ENCODE data around the gene SEPHS2.

DNA sequence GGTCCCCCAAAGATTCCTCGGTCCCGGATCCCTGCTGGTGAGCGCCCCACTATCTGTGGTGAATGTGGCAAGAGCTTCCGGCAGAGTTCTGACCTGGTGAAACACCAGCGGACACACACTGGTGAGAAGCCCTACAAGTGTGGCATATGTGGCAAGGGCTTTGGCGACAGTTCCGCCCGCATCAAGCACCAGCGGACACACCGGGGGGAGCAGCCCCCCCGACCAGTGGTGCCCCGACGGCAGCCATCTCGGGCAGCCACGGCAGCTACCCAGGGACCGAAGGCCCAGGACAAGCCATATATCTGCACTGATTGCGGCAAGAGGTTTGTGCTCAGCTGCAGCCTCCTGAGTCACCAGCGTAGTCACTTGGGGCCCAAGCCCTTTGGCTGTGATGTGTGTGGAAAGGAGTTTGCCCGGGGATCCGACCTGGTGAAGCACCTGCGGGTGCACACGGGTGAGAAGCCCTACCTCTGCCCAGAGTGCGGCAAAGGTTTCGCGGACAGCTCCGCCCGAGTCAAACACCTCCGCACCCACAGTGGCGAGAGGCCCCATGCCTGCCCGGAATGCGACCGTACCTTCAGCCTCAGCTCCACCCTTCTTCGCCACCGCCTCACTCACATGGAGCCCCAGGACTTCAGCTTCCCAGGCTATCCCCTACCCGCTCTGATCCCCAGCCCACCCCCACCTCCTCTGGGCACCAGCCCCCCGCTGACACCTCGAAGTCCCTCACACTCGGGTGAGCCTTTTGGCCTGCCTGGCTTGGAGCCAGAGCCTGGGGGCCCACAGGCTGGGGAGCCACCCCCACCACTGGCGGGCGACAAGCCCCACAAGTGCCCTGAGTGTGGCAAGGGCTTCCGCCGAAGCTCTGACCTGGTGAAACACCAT lies 47.7 kb downstream of the SEPHS2 start:
- no peak for TF ChIP-seq EP300 (IDR thresholded peaks at IDR 0.05; ENCODE audit: borderline replicate concordance)
- TF ChIP-seq RAD21 (IDR thresholded peaks at IDR 0.05; ENCODE audit: low read depth) = no peak
- no peak for TF ChIP-seq TAF1 (IDR thresholded peaks at IDR 0.05; ENCODE audit: low read depth)
- TF ChIP-seq, protein P1, sequence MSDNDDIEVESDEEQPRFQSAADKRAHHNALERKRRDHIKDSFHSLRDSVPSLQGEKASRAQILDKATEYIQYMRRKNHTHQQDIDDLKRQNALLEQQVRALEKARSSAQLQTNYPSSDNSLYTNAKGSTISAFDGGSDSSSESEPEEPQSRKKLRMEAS (IDR thresholded peaks at IDR 0.05) = no peak
- TF ChIP-seq TEAD4 (IDR thresholded peaks at IDR 0.05) = no peak
- no peak for TF ChIP-seq EGR1 (IDR thresholded peaks at IDR 0.05)
- TF ChIP-seq, protein P2, sequence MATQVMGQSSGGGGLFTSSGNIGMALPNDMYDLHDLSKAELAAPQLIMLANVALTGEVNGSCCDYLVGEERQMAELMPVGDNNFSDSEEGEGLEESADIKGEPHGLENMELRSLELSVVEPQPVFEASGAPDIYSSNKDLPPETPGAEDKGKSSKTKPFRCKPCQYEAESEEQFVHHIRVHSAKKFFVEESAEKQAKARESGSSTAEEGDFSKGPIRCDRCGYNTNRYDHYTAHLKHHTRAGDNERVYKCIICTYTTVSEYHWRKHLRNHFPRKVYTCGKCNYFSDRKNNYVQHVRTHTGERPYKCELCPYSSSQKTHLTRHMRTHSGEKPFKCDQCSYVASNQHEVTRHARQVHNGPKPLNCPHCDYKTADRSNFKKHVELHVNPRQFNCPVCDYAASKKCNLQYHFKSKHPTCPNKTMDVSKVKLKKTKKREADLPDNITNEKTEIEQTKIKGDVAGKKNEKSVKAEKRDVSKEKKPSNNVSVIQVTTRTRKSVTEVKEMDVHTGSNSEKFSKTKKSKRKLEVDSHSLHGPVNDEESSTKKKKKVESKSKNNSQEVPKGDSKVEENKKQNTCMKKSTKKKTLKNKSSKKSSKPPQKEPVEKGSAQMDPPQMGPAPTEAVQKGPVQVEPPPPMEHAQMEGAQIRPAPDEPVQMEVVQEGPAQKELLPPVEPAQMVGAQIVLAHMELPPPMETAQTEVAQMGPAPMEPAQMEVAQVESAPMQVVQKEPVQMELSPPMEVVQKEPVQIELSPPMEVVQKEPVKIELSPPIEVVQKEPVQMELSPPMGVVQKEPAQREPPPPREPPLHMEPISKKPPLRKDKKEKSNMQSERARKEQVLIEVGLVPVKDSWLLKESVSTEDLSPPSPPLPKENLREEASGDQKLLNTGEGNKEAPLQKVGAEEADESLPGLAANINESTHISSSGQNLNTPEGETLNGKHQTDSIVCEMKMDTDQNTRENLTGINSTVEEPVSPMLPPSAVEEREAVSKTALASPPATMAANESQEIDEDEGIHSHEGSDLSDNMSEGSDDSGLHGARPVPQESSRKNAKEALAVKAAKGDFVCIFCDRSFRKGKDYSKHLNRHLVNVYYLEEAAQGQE (IDR thresholded peaks at IDR 0.05; ENCODE audit: low read depth) = no peak
- TF ChIP-seq FOXM1 (IDR thresholded peaks at IDR 0.05; ENCODE audit: borderline replicate concordance, low read depth) = no peak
- TF ChIP-seq TCF12 (IDR thresholded peaks at IDR 0.05; ENCODE audit: low read depth) = no peak
- TF ChIP-seq YY1 (IDR thresholded peaks at IDR 0.05; ENCODE audit: low read depth) = no peak
- TF ChIP-seq NFIC (IDR thresholded peaks at IDR 0.05) = no peak
- no peak for TF ChIP-seq CREB1 (IDR thresholded peaks at IDR 0.05; ENCODE audit: low read depth)
- TF ChIP-seq, protein P3, sequence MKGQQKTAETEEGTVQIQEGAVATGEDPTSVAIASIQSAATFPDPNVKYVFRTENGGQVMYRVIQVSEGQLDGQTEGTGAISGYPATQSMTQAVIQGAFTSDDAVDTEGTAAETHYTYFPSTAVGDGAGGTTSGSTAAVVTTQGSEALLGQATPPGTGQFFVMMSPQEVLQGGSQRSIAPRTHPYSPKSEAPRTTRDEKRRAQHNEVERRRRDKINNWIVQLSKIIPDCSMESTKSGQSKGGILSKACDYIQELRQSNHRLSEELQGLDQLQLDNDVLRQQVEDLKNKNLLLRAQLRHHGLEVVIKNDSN (IDR thresholded peaks at IDR 0.05) = no peak
- TF ChIP-seq CEBPB (IDR thresholded peaks at IDR 0.05) = no peak
